Iris pigment epithelial cell (primary cell): ENCODE data around the gene COL26A1.
"Not testable (repeated sequence)": the region's sequence is repeated elsewhere in the genome, so short reads cannot be mapped to it uniquely, and the experiment has no call there.

Experiments
- DNase-seq: peaks from one replicate; pipeline ENCODE4 v3.0.0-alpha.2; 2011; ENCODE audit warnings: low read depth

COL26A1 gene

GRCh38 chr7:101553771-101554445 lies 191.2 kb downstream of the COL26A1 start:
- DNase-seq, result no peak

GRCh38 chr7:101554584-101555268 lies 192.1 kb downstream of the COL26A1 start:
- no peak for DNase-seq

GRCh38 chr7:101555269-101555920 lies 192.7 kb downstream of the COL26A1 start:
- no peak for DNase-seq

- no peak for DNase-seq
These were observed 193.2 kb downstream of the COL26A1 start for GRCh38 chr7:101555921-101556275.

GRCh38 chr7:101556453-101556968 lies 193.8 kb downstream of the COL26A1 start:
- DNase-seq, result no peak

- no peak for DNase-seq
These were observed 194.7 kb downstream of the COL26A1 start for GRCh38 chr7:101557421-101557820.

- no peak for DNase-seq
These were observed 195.5 kb downstream of the COL26A1 start for GRCh38 chr7:101557978-101558741.

- no peak for DNase-seq
These were observed 196.2 kb downstream of the COL26A1 start for GRCh38 chr7:101558742-101559325.

- no peak for DNase-seq
These were observed 196.9 kb downstream of the COL26A1 start for GRCh38 chr7:101559586-101559985.

- DNase-seq, result not testable (repeated sequence)
These were observed 197.3 kb downstream of the COL26A1 start for GRCh38 chr7:101560021-101560420.

- no peak for DNase-seq
These were observed 198.2 kb downstream of the COL26A1 start for GRCh38 chr7:101560856-101561255.

- DNase-seq, result not testable (repeated sequence)
These were observed 198.6 kb downstream of the COL26A1 start for GRCh38 chr7:101561293-101561692.

GRCh38 chr7:101562531-101563197 lies 200.0 kb downstream of the COL26A1 start:
- no peak for DNase-seq

GRCh38 chr7:101563198-101563901 lies 200.7 kb downstream of the COL26A1 start:
- no peak for DNase-seq

GRCh38 chr7:101563943-101564777 lies 201.5 kb downstream of the COL26A1 start:
- DNase-seq, result no peak

- DNase-seq, result no peak
These were observed 202.1 kb downstream of the COL26A1 start for GRCh38 chr7:101564778-101565211.

GRCh38 chr7:101565601-101566209 lies 203.0 kb downstream of the COL26A1 start:
- DNase-seq, result no peak

GRCh38 chr7:101567230-101567629 lies 204.6 kb downstream of the COL26A1 start:
- no peak for DNase-seq

- no peak for DNase-seq
These were observed 209.5 kb downstream of the COL26A1 start for GRCh38 chr7:101572156-101572555.
